Tibial nerve (tissue), 4 donors: ENCODE measurements around the gene NF2. TPM values are rescaled to one million over a fixed set of nuclear protein-coding genes. Genes with fewer than 3 reads are reported as not detected.

Source experiments
- DNase-seq, 2 donors: peaks; one replicate each; pipeline ENCODE4 v3.0.0-alpha.2; 2019; ENCODE audit warnings: low spot score in 2 of 2
- H3K27ac ChIP-seq, 4 donors: fragments of 200-600 bp; sonication (generic) in 3 of 4; one replicate each; pipeline ENCODE4 v1.5.1; 2017 to 2019; ENCODE audit warnings: mild to moderate bottlenecking in 1 of 4
- H3K27me3 ChIP-seq, 2 donors: fragments of 200-600 bp; sonication (generic) in 1 of 2; one replicate each; pipeline versions ENCODE4 v1.5.1 to v1.6.0; 2017 to 2019
- H3K36me3 ChIP-seq, 3 donors: fragments of 200-600 bp; sonication (generic); one replicate each; pipeline ENCODE4 v1.5.1; 2018 to 2019
- H3K4me1 ChIP-seq, 4 donors: fragments of 200-600 bp; sonication (generic) in 3 of 4; one replicate each; pipeline ENCODE4 v1.5.1; 2017 to 2019
- H3K4me3 ChIP-seq, 4 donors: fragments of 200-600 bp; sonication (generic) in 3 of 4; one replicate each; pipeline ENCODE4 v1.5.1; 2017 to 2019; ENCODE audit warnings: mild to moderate bottlenecking in 1 of 4, moderate library complexity in 1 of 4
- H3K9me3 ChIP-seq, 4 donors: fragments of 200-600 bp; sonication (generic) in 3 of 4; one replicate each; pipeline ENCODE4 v1.5.1; 2017 to 2019
- CTCF ChIP-seq, 5 experiments: fragments of 200-600 bp in 3 of 5; fragments of 450-650 bp in 2 of 5; sonication (generic) in 3 of 5; IDR thresholded peaks; one replicate each; pipeline ENCODE4 v1.5.1; 2016 to 2019; ENCODE audit warnings: antibody characterized with exemption in 5 of 5, mild to moderate bottlenecking in 3 of 5, moderate library complexity in 2 of 5
- EP300 ChIP-seq, 2 donors: sonication (generic); formaldehyde crosslinking; IDR thresholded peaks; one replicate each; pipeline ENCODE4 v1.6.1; 2017; ENCODE audit warnings: antibody characterized with exemption in 2 of 2, mild to moderate bottlenecking in 1 of 2
- POLR2A ChIP-seq, 2 donors: fragments of 450-650 bp; IDR thresholded peaks; one replicate each; pipeline ENCODE4 v1.6.1; 2017; ENCODE audit warnings: antibody characterized with exemption in 2 of 2, mild to moderate bottlenecking in 2 of 2, moderate library complexity in 2 of 2
- WGBS, 2 donors: methylation state at CpG; one replicate each; pipeline ENCODE4 v1.1.5; 2018; 5-methylcytosine and 5-hydroxymethylcytosine counted together
- total RNA-seq, 4 donors: library from RNA; depleted of rRNA; stranded (reverse); fragments of >200 nt; gene quantifications; one replicate each; pipeline ENCODE4 v1.1.0, GENCODE V29; 2016

Gene NF2
- total RNA-seq, 4 donors from 2014 or later = 24.9 to 39.0 (median 28.8) TPM

GRCh38 chr22:29606320-29606719 lies 2.9 kb downstream of the NF2 start:
- TF ChIP-seq POLR2A (IDR thresholded peaks at IDR 0.05) (no peak), EP300 (IDR thresholded peaks at IDR 0.05) (no peak), CTCF (IDR thresholded peaks at IDR 0.05) (no peak)
- no peak for DNase-seq
- Histone ChIP-seq H3K27ac (no peak overlapping the region), H3K4me3 (no peak overlapping the region), H3K36me3 (peaks cover 0 to 7% (median 0%) of the 10 kb centered on the region in 3 donors), H3K27me3 (no peaks in the 10 kb centered on the region), H3K4me1 (peaks cover 0 to 25% (median 14%) of the 10 kb centered on the region in 4 donors), H3K9me3 (peaks cover 0 to 5% (median 0%) of the 10 kb centered on the region in 4 donors)
- 86 to 93% methylated on average over 3 of the region's 3 CpGs for WGBS, 2 donors

- no peak overlapping the region for H3K27ac ChIP-seq
- peaks cover 0 to 5% (median 0%) of the 10 kb centered on the region in 4 donors for H3K9me3 ChIP-seq
- no peaks in the 10 kb centered on the region for H3K27me3 ChIP-seq
- 59 to 63% methylated on average over 2 of the region's 2 CpGs for WGBS, 2 donors
- no peak for DNase-seq
- TF ChIP-seq EP300 (IDR thresholded peaks at IDR 0.05) = no peak
- TF ChIP-seq CTCF (IDR thresholded peaks at IDR 0.05) = no peak
- no peak for TF ChIP-seq POLR2A (IDR thresholded peaks at IDR 0.05)
- H3K4me3 ChIP-seq = no peak overlapping the region
- H3K4me1 ChIP-seq = peaks cover 0 to 25% (median 14%) of the 10 kb centered on the region in 4 donors
- peaks cover 0 to 7% (median 0%) of the 10 kb centered on the region in 3 donors for H3K36me3 ChIP-seq
Observed at GRCh38 chr22:29607426-29607825, 4.0 kb downstream of the NF2 start.

- TF ChIP-seq CTCF (IDR thresholded peaks at IDR 0.05) (no peak), EP300 (IDR thresholded peaks at IDR 0.05) (no peak), POLR2A (IDR thresholded peaks at IDR 0.05) (no peak)
- Histone ChIP-seq H3K4me1 (peaks cover 0 to 24% (median 13%) of the 10 kb centered on the region in 4 donors), H3K27me3 (no peaks in the 10 kb centered on the region), H3K9me3 (peaks cover 0 to 5% (median 0%) of the 10 kb centered on the region in 4 donors), H3K4me3 (no peak overlapping the region), H3K36me3 (peaks cover 0 to 7% (median 0%) of the 10 kb centered on the region in 3 donors), H3K27ac (no peak overlapping the region)
- 56 to 61% methylated on average over 2 of the region's 2 CpGs for WGBS, 2 donors
- DNase-seq = no peak
Observed at GRCh38 chr22:29609139-29609538, 5.7 kb downstream of the NF2 start.

GRCh38 chr22:29610780-29611179 lies 7.3 kb downstream of the NF2 start:
- TF ChIP-seq EP300 (IDR thresholded peaks at IDR 0.05) (no peak), CTCF (IDR thresholded peaks at IDR 0.05) (no peak), POLR2A (IDR thresholded peaks at IDR 0.05) (no peak)
- Histone ChIP-seq H3K27ac (no peak overlapping the region), H3K9me3 (peaks cover 0 to 5% (median 0%) of the 10 kb centered on the region in 4 donors), H3K36me3 (peaks cover 0 to 7% (median 0%) of the 10 kb centered on the region in 3 donors), H3K27me3 (no peaks in the 10 kb centered on the region), H3K4me3 (no peak overlapping the region), H3K4me1 (peaks cover 0 to 7% (median 0%) of the 10 kb centered on the region in 4 donors)
- 82 to 85% methylated on average over 1 of the region's 1 CpG for WGBS, 2 donors
- DNase-seq = no peak

- Histone ChIP-seq H3K27me3 (no peaks in the 10 kb centered on the region), H3K9me3 (peaks cover 0 to 3% (median 0%) of the 10 kb centered on the region in 4 donors), H3K4me1 (peaks cover 0 to 16% (median 0%) of the 10 kb centered on the region in 4 donors), H3K36me3 (no peaks in the 10 kb centered on the region), H3K27ac (no peak overlapping the region), H3K4me3 (no peak overlapping the region)
- DNase-seq = no peak
- WGBS, 2 donors = 71 to 73% methylated on average over 4 of the region's 4 CpGs
- TF ChIP-seq POLR2A (IDR thresholded peaks at IDR 0.05) (no peak), CTCF (IDR thresholded peaks at IDR 0.05) (no peak), EP300 (IDR thresholded peaks at IDR 0.05) (no peak)
Observed at GRCh38 chr22:29615705-29616327, 12.4 kb downstream of the NF2 start.
